ENCODE data around the gene APOBEC3F. TPM values are rescaled to one million over a fixed set of nuclear protein-coding genes. Genes with fewer than 3 reads are reported as not detected.

APOBEC3F gene
- total RNA-seq, 4 donors from 2014 or later = 2.6 to 6.8 (median 4.8) TPM; not detected in 1

DNA sequence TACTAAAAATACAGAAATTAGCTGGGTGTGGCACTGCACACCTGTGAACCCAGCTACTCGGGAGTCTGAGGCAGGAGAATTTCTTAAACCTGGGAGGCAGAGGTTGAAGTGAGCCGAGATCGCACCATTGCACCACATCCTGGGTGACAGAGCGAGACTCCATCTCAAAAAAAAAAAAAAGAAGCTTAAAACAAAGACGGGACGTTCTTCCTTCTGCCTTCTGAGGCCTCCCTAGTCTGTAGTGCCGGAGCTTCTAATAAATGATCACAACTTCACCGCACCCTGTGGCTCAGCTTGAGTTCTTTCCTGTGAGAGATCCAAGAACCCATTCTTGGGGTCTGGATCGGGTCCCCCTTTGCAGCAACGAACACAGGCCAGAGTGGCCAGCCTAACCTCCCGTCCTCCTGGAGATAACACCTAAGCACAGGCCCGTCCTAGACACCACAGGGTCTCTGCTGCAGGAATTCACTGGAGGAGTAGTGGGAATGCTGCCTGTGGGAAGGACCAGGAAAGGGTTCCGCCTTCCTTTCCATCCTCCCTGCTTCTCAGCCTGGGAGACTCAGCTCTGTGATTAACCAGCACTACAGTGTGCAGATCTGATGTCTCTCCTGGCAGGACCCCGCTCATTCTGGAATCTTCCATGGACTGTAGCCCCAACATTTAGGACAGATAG, 54.2 kb downstream of the APOBEC3F start:
- Histone ChIP-seq H3K27ac (no peak overlapping the region), H3K4me1 (peaks cover 0 to 20% (median 4%) of the 10 kb centered on the region in 4 donors), H3K36me3 (no peaks in the 10 kb centered on the region), H3K4me3 (no peak overlapping the region), H3K27me3 (peaks cover 5% of the 10 kb centered on the region), H3K9me3 (no peaks in the 10 kb centered on the region)
- 33 to 84% methylated on average over 3 to 14 of the region's 14 CpGs for WGBS, 2 donors (ENCODE audit: low coverage in 1 of 2)
- no peak for TF ChIP-seq POLR2AphosphoS5 (IDR thresholded peaks at IDR 0.05)
- TF ChIP-seq, protein P1, sequence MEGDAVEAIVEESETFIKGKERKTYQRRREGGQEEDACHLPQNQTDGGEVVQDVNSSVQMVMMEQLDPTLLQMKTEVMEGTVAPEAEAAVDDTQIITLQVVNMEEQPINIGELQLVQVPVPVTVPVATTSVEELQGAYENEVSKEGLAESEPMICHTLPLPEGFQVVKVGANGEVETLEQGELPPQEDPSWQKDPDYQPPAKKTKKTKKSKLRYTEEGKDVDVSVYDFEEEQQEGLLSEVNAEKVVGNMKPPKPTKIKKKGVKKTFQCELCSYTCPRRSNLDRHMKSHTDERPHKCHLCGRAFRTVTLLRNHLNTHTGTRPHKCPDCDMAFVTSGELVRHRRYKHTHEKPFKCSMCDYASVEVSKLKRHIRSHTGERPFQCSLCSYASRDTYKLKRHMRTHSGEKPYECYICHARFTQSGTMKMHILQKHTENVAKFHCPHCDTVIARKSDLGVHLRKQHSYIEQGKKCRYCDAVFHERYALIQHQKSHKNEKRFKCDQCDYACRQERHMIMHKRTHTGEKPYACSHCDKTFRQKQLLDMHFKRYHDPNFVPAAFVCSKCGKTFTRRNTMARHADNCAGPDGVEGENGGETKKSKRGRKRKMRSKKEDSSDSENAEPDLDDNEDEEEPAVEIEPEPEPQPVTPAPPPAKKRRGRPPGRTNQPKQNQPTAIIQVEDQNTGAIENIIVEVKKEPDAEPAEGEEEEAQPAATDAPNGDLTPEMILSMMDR (IDR thresholded peaks at IDR 0.05) = no peak
- TF ChIP-seq EP300 (IDR thresholded peaks at IDR 0.05; ENCODE audit: low read depth) = no peak
- no peak for TF ChIP-seq POLR2A (IDR thresholded peaks at IDR 0.05)
- in situ Hi-C loops (cut with MboI; ENCODE audit: low pct_ligation_motif_present in 1 of 4, low pct_unique_long_range_greater_than_20kb in 1 of 4, low sequenced_read_pairs in 3 of 4) (no loop called here), intact Hi-C loops (cut with DNase I; ENCODE audit: low total_unique reads) (no loop called here)
- DNase-seq = no peak

DNA sequence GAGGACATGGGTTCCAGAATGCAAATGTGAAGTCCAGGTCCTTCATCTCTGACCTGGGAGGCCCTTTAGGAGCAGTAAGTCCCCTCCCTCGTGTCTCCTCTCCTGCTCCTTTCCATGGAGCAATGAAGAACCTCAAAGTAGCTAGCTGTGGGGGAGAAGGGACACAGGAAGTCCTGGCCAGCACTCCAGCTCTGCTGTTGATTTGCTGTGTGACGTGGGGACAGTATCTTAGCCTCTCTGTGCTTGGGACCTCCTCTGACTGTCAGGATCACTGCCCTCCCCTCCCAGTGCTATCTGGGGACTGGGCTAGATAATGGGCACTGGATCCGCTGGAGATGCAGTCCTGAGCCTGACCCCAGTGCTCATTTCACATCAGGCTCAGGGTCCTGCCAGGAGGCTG, 55.3 kb downstream of the APOBEC3F start:
- TF ChIP-seq POLR2AphosphoS5 (IDR thresholded peaks at IDR 0.05) (no peak), POLR2A (IDR thresholded peaks at IDR 0.05) (no peak), EP300 (IDR thresholded peaks at IDR 0.05; ENCODE audit: low read depth) (no peak)
- TF ChIP-seq, protein P1 (IDR thresholded peaks at IDR 0.05) = no peak
- WGBS, 2 donors (ENCODE audit: low coverage in 1 of 2) = 78% methylated on average over 2 of the region's 3 CpGs; no CpG with 5 or more reads in 1 of the 2 donors
- Histone ChIP-seq H3K27me3 (peaks cover under 1% of the 10 kb centered on the region), H3K36me3 (no peaks in the 10 kb centered on the region), H3K4me3 (no peak overlapping the region), H3K9me3 (no peaks in the 10 kb centered on the region), H3K4me1 (peaks cover 0 to 20% (median 4%) of the 10 kb centered on the region in 4 donors), H3K27ac (no peak overlapping the region)
- DNase-seq = no peak
- in situ Hi-C loops (cut with MboI; ENCODE audit: low pct_ligation_motif_present in 1 of 4, low pct_unique_long_range_greater_than_20kb in 1 of 4, low sequenced_read_pairs in 3 of 4) = no loop called here
- intact Hi-C loops (cut with DNase I; ENCODE audit: low total_unique reads) = no loop called here

DNA sequence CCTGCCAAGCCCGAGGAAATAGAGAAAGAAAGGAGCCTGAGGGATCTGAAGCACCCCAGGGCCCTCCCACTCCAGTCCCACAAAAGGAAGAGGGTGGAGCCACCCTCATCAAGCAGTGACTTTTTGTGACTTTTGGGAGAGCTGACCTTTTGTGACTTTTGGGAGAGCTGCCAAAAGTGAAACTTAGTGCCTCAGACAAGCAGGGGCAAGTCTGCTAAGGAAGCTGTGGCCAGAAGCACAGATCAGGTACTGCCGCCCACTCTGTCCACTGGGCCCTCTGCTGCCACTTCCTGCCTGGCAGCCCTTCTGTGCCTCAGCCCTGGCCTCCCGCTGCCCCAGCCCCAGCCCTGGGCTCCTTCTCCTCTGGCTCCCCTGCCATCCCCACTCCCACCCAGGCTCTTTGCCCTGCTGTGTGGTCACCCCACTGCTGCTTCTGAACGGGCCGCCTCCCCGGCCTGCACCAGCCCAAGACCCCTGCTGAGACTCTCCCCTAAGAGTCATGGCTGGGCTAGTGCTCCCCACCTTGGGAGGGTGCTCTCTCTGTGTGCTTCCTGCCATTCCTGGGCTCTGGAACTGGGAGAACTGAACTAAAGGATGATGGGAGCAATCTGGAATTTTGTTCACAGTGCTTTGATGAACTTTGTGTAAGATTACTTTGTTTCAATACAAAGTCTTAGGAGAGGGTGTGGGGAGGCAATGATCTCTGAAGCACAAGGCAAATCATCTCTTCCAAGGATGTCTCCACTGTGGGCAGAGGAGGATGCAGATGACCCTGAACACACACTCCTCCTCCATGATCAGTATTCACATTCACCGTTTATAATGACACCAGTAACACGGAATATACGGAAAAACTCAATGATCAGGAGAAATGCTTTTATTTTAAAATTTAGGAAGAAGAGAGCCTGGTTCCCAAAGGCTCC, 56.7 kb downstream of the APOBEC3F start, which contains the start of gene APOBEC3H:
Gene APOBEC3H (plus strand): TSS at position 147 of the 923 bp plus-strand sequence. CDS start 3,035 bp downstream, outside the sequence.
- Histone ChIP-seq H3K9me3 (no peaks in the 10 kb centered on the region), H3K36me3 (no peaks in the 10 kb centered on the region), H3K4me3 (no peak within 1 kb of the TSS), H3K4me1 (peaks cover 0 to 20% (median 4%) of the 10 kb centered on the region in 4 donors), H3K27me3 (no peaks in the 10 kb centered on the region), H3K27ac (peak within 1 kb of the TSS in 3 of 4 donors; percentile 7 to 63 (median 35))
- TF ChIP-seq POLR2A (IDR thresholded peaks at IDR 0.05) (no peak), EP300 (IDR thresholded peaks at IDR 0.05; ENCODE audit: low read depth) (no peak), POLR2AphosphoS5 (IDR thresholded peaks at IDR 0.05) (no peak)
- TF ChIP-seq, protein P1 (IDR thresholded peaks at IDR 0.05) = no peak
- 70 to 71% methylated on average over 2 to 9 of the region's 9 CpGs for WGBS, 2 donors (ENCODE audit: low coverage in 1 of 2)
- in situ Hi-C loops (cut with MboI; ENCODE audit: low pct_ligation_motif_present in 1 of 4, low pct_unique_long_range_greater_than_20kb in 1 of 4, low sequenced_read_pairs in 3 of 4) (no loop called here), intact Hi-C loops (cut with DNase I; ENCODE audit: low total_unique reads) (no loop called here)
- DNase-seq = peak; percentile 41

DNA sequence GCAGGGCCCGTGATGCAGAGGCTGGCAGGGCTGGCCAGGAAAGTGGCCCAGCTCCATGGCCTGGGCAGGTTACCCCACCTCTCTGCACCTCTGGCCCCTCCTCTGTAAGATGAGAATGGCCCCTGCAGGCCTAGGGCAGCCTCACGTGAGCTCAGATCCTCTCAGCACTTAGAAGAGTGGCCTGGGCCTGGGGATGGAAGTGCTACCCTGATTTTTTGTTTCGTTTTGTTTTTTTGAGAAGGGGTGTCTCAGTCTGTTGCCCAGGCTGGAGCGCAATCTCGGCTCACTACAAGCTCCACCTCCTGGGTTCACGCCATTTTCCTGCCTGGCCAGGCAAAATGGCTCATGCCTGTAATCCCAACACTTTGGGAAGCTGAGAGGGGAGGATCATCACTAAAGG, 57.4 kb downstream of the APOBEC3F start:
- H3K4me1 ChIP-seq = peaks cover 0 to 16% (median 4%) of the 10 kb centered on the region in 4 donors
- in situ Hi-C loops (cut with MboI; ENCODE audit: low pct_ligation_motif_present in 1 of 4, low pct_unique_long_range_greater_than_20kb in 1 of 4, low sequenced_read_pairs in 3 of 4) (no loop called here), intact Hi-C loops (cut with DNase I; ENCODE audit: low total_unique reads) (no loop called here)
- no peak for DNase-seq
- H3K27ac ChIP-seq = peak overlapping the region in 1 of 4 donors; percentile 7
- H3K27me3 ChIP-seq = no peaks in the 10 kb centered on the region
- no peaks in the 10 kb centered on the region for H3K9me3 ChIP-seq
- WGBS, 2 donors (ENCODE audit: low coverage in 1 of 2) = 71 to 88% methylated on average over 4 to 6 of the region's 6 CpGs
- TF ChIP-seq, protein P1 (IDR thresholded peaks at IDR 0.05) = no peak
- no peak for TF ChIP-seq POLR2A (IDR thresholded peaks at IDR 0.05)
- TF ChIP-seq EP300 (IDR thresholded peaks at IDR 0.05; ENCODE audit: low read depth) = no peak
- TF ChIP-seq POLR2AphosphoS5 (IDR thresholded peaks at IDR 0.05) = no peak
- no peak overlapping the region for H3K4me3 ChIP-seq
- no peaks in the 10 kb centered on the region for H3K36me3 ChIP-seq
